GM18861 (cell line): Measurements from ENCODE around the gene CCDC12.

Source experiments
- ATAC-seq: cut with Tn5 transposase; IDR thresholded peaks from one replicate; pipeline ENCODE4 v1.9.1; 2021; ENCODE audit not compliant: unreplicated experiment

The CCDC12 gene

DNA sequence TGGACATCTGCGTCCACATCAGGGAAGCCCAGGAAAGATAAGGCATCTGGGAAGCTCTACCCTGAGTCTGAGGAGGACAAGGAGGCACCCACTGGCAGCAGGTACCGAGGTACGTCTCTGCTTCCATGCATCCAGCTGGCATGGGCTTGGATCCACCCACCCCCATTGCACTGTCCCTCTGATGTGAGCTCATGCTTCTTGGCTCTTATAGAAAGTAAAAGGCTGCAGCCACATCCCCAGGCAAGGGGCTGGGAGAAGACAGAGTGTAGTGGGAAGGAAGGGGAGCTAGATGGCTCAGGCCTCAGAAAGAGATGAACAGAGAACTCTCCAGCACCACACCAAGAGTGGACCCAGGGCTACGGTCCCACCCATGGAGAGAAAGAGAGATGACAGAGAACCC, 80.8 kb downstream of the CCDC12 start:
- ATAC-seq = no peak

DNA sequence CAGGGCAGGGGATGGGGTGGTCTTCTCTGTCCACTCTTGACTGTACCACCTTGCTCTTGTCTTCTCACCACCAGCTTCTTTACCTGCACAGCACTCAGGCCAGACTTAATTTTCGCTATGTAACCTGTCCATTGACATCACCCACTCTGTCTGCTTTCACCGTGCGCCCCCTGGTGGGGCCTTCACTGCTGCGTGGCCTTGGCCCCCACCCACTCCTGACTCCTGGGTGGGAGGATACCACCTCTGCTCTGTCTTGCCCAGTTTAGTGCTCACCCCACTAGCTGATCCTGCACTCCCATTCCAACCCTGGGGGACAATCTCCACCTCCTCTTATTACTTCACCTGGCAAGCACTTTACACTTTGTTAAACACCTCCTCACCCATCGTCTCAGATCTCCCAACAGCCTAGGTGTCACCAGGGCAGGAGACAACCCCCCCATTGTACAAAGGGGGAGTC, 81.3 kb downstream of the CCDC12 start:
- no peak for ATAC-seq

DNA sequence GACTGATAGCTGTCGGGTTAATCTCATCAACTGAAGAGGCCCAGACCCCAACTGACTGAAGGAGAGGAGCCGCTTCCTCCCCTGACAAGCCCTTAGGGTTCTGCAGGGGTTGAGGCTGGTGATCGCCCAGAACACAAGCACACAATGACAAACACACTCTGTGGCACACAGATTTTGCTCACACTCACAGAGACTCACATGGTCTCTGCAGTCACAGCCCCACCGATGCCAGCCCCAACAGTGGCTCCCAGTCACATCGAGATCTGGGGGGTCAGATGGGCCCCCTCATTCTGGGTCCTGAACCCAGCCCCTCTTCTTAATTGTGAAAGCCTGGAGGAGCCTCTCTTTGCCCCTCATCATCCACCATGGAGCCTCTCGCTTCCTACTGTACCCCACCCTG, 82.3 kb downstream of the CCDC12 start:
- no peak for ATAC-seq

DNA sequence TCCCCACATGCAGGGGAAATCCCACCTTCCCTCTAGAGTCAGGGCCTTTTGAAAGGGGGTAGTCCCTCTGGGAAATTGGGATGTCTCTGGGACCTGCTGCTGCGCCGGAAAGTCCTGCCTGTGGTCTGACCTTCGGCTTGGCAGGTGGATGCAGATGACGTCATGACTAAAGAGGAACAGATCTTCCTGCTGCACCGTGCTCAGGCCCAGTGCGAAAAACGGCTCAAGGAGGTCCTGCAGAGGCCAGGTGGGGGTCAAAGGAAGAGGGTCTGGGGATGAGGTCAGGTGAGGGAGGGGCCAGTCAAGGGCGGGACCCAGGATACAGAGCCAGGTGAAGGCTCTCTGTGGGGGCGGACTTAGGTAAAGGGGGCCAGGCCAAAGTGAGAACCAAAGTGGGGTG, 82.8 kb downstream of the CCDC12 start:
- no peak for ATAC-seq

DNA sequence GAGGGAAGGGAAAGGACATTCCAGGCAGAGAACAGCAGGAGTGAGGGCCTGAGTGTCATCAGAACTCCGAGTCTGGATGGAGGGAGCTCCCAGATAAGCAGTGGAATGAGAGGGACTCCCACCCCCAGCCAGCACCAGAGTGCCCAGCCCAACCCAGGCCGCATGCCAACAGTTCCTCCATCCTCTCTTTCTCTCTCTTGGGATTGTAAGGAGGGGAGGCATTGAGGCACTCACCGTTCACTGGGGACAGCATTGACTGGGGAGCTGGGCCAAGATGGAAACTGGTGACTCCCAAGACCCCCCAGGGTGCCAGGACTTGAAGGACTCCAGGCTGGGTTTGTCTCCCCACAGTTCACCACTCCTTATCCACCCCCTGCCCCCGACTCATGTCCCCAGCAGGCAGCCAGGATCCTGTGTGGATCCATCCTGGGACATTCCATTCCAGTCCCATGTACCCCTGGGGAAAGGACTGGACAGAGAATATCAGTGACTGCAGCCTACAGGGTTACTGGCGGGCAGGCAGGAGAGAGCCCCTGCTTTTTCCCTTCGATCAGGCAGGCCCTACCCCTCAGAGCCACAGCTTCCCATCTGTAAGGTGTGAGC, 83.3 kb downstream of the CCDC12 start:
- ATAC-seq = no peak

DNA sequence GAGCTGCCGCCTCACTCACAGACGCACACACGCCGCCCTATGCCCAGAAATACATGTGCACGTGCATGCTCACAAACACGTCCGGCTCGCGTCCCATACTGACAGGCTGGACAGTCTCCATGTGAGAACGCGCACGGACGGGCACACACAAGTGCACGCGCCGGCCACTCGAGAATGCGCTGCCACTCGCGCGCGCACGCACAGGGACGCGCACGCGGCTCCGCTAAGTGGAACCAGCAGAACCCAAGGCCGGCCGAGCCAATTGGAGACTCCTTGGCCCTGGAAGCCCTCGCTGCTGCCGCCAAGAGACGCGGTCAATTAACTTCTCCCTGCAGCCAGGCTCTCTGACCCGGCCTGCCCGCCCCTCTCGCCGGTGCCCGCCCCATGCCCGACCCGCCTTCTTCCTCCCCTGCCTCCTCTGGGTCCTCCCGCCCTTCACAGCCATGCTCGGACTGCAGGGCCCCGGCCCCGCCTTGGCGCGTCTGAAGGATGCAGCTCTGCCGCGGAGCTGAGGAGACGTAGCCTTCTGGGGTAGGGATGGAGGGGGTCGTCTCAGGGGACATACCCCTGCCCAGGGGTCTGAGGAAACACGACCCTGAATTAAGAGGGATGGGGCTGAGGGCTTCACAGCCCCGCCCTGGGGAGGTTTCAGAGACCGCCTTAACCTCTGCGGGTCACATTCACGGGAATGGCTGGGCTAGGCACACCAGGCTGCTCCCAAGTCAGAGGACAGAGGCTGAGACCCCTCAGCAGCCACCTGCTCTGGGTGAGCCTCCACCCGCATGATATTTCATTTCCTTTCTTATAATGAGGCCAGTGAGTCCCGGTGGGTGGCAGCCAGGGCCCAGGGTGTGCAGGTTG, 84.0 kb downstream of the CCDC12 start:
- no peak for ATAC-seq

DNA sequence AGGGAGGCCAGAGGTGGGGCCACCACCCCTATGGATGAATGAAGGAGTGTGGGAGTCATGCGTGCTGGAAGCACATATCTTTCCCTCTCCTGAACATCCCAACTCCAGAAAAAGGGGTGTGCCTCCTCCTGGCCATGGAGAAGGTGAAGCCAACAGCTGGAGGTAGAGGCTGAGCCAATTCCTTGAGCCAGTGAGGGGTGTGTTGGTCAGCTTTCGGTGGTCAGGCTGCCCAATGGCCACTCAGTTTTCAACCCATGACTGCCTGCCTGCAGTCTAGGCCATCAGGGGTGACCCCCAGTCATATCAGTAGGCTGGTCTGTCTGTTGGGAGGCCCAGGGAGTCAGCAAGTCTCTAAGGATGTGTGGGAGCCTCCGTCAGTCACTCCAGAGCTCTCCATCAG, 85.4 kb downstream of the CCDC12 start:
- no peak for ATAC-seq

DNA sequence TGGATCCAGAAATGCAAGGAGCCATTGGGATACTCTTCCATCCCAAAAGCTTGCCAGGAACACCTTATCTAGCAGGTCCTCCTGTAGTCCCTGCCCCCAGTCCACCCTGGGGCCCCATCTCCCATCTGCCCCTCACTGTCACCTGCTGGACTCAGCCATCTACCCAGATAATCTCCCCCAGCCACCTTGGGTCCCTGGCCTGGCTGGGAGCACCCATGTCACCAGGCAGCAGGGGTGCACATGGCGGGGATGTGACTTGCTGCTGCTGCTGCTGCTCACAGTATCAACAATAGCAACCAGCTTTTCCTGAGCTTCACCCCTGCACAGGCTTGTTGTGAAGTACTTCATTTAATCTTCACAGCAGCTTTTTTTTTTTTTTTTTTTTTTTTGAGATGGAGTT, 86.4 kb downstream of the CCDC12 start:
- no peak for ATAC-seq

DNA sequence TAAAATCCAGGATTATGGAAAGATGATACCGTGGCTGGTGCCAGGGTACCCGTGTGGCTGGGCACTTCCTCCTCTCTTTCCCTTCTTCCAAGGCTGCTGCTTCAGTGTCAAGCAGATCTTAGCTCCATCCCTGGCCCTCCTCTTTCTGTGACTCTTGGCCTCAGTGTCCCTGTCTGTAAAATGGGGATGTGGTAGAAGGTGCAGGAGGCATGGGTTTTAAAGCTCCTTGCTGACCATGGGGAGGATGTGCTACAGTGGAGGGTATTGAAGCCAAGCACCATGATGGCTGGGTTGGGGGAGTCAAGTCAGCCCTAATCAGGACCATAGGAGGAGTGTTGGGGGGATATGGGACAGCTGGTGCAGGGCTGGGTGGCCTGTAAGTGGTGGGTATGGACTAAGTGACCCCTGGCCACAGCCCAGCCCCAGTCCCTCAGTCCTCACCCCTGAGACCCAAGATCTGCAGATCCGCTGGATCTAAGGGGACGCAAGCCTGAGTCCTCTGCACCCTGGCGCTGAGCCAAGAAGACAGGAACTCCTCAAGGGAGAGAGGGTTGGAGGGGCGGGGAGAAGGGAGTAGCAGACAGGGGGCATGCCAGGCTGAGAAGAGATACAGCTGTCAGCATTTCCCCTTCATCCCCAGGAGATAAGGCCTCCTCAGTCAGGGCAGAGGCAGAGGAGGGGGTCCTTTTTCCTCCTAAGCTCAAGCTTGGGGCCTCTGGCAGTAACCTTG, 87.0 kb downstream of the CCDC12 start:
- ATAC-seq = no peak

DNA sequence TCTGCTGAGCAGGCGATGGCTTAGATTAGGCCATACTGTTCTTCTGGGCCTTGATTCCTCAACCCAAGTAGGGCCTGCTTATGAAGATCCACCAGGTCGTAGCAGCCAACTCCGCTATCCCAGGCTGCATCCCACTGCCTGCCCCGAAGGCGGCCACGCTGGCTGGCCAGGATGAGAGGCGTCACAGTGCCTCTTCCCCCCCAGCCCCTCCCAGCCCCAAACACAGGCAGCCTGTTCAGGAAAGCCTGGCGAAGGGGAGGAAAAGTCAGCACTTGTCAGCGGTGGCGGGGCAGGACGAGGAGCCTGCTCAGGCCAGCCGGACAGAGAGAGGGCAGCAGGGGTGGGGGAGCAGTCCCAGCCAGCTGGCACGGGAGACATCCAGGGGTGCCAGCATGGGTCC, 87.8 kb downstream of the CCDC12 start:
- no peak for ATAC-seq

DNA sequence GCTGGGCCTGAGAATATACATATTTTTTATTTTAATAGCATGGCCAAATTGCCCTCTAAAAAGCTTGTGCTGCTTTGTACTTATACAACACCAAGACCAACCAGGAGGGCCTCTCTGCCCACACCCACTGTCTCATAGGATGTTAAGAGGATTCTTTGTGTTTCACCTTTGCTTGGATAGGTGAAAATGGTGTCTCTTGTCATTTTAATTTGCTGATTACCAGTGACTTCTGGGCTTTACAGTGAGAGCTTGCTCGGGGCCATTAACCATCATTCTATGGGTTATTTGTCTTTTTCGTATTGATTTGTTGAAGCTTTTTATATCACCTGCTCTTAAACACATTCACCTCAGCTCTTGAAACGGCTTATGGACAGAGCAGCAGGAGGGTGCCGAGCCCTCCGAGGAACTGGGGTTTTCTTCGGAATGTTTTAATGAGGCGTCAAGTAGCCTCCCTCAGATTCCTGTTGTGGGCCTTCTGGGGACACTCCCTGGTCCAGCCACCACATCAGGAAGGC, 88.5 kb downstream of the CCDC12 start:
- no peak for ATAC-seq

DNA sequence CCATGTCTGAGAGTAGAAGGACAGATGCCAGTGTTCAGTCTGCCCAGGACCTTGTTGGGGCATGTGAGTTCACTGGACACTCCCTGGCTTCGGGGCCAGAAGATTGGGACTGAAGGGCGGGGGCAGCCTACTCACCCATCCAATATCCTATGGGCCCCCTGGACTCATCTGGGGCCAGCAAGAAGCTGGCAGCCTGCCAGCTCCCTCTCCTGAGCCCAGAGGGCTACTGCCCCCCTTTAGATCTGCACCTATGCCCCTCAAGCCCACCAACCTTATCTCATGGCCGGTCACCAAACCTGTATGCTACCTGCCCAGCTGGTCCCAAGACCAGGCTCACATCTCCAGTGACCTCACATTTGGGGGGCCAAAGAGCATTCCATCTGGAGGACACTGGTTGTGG, 90.9 kb downstream of the CCDC12 start:
- no peak for ATAC-seq

DNA sequence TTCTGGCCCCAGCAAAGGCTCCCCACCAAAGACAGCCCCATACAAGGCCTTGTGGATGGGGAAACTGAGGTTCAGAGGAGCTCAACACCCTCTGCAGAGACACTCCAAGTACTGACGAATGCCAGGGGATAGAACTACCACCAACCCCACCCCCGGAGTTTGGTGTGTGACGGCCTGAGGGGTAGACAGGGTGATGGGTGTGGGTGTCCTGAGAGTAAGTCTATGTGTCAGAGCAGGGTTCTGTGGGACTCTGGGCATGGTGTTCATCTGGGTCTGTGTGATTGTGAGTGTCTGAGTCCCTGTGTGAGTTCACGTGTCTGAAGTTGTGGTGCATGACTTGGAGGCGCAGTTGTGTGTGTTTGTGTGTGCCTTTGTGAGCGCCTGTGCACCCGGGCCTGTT, 91.6 kb downstream of the CCDC12 start:
- no peak for ATAC-seq

DNA sequence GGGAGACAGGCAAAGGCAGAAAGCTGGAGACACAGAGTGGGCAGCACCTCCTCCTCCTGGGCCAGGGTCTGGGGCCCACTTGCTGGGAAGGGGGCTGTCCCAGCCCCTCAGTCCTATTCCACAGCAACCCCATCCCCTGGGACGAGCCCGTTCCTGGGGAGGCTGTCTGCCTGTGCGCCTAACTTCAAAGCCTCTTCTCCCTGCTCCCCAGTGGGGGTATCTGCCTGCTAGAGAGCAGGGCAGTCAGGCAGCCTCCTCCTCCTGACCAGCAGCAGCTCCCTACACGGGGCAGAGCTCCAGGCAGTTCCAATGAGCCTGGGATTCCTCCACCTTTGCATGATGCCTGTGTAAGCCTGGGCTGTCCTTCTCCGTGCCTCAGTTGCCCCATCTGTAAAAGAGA, 92.1 kb downstream of the CCDC12 start:
- ATAC-seq = no peak

DNA sequence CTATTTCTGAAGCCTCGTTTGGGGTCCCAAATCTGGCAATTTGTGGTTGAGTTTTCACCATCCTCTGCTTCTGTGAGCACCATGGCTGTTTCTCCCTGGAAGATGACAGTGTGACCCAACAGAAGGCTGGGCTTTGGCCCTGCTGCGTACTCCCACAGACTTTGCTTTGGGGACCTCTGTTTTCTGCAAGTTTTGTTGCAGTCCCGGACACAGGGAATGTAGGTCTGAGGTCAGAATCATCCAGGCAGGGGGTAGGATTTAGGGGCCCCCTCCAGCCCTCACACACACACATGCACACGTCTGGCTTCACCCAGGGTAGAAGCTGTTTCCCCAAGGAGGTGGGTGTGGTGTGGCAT, 92.7 kb downstream of the CCDC12 start:
- no peak for ATAC-seq

DNA sequence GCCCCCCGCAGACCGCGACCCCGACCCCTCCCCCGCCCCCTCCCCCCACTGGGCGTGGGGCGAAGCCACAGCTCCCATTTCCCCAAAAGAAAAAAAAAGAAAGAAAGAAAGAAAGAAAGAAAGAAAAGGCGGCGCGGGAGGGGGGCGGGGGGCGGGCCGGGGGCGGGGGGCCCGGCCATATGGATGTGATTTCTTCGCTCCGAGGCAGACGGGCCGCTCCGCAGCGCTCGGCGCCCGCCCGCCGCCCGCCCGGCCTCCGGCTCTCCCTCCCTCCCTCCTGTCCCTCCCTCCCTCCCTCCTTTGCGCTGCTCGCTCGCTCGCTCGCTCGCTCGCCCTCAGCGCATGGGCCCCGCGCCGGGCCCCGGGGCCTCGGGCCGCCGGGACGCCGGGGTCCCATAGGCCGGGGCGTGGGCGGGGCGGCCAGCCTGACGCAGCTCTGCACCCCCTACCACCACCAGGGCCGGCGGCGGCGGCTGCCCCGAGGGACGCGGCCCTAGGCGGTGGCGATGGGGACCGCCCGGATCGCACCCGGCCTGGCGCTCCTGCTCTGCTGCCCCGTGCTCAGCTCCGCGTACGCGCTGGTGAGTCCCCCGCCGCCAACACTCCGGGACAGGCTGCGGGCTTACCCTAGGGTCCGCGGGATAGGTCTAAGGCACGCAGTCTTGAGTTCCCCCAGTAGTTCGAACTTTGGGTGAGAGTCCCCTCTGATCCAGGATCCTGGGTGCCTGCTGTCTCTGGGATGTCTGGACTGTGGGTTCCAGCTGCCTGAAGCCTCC, 93.3 kb downstream of the CCDC12 start:
- no peak for ATAC-seq

DNA sequence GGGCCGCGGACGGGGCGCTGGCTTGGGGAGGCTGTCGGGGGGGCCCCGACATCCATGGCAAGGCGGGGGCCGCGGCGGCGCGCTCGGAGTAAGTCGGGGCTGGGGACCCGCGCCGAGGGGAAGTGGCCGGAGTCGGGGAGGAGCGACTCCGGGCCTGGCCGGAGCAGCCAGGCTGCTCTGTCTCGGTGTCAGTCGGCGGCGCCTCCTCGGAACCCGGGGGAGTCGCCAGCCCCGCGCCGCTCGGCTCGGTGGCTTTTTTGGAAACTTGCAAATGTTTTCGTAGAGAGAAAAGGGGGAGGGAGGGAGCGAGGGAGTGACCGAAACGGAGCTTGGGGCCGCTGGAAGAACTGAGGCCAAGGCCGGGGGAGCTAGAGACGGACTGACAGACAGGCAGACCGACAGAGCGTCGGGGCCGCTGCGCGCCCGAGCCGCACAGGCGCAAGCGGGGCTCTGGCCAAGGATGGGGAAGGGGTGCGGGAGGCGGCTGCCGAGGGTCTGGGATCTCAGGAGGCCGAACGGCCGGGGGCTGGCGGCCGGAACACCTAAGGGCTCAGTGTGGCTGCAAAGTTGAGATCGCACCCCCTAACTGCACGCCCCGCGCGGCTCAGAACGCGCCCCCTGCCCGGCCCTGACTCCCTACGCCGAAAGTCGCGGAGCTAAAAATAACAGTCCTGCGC, 94.0 kb downstream of the CCDC12 start:
- no peak for ATAC-seq

DNA sequence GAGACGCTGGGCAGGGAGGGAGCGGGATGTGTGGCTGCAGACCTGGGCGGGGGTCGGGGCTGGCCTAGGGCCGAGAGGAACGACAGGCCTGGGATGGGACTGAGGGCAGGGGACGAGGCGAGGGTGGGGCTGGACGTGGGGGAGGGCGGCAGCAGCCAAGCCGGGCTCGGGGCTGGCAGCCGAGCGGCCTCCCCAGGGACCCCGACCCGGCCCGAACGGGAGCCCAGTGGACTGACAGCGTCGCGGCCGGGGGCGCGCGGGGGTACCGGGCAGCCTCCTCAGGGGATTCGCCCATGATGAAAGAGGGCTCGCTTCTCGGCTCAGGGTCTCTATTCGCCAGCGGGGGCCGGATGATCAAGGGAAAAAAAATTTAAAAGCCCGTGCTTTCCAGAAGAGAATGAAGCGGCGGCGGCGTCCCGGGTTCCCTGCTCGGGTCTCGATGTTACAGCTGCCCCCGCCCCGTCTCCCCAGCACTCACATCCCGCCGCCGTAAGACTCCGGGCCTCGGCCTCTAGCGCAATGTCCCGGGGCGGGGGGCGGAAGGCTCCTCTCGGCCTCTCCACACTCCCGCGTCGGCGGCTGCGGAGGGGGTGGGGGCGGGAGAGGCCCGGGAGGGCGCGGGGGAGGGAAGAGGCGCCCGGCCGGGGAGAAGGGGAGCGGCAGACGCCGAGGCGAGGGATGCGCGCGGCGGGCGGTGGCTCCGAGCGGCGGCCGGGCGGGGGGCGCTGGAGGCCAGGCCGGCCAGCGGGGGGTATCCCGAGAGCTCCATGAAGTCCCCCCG, 94.8 kb downstream of the CCDC12 start:
- no peak for ATAC-seq

DNA sequence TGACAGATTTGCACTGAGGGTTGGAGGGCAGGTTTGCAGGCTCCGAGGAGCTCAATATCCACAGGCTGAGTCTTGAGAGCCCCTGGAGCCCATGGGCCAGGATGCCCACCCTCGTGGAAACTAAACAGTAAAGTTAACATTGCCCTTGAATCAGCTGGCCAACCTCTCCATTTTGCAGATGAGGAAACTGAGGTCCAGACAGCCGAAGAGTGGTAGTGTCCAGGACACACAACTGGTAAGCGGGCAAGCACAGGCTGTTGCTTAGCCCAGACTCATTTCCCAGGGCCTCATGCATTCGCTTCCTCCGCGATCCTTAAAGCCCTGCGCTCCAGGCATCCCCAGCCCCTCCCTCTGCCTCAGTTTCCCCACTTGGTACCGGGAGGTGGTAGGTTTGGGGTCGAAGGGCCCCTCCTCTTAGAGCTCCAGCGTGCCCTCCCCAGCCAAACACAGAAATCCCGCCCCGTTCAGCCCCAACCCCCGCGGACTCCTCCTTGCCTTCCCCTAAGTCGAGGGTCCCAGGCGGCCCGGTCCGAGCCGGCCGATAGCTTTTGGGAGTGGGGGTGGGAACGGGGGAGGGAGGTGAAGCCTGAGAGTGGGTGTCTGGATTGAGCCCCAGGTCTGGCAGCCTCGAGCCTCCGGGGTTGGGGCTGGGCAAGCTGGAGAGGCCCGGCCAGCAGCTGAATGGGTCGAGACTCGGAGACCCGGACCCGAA, 95.5 kb downstream of the CCDC12 start:
- no peak for ATAC-seq
